HG03469 (cell line): ENCODE measurements around the gene PCDHB11.
"Not testable (repeated sequence)": the region's sequence is repeated elsewhere in the genome, so short reads cannot be mapped to it uniquely, and the experiment has no call there.

Source experiments
- ATAC-seq: cut with Tn5 transposase; IDR thresholded peaks from one replicate; pipeline ENCODE4 v1.9.1; 2021; ENCODE audit warnings: mild to moderate bottlenecking, moderate library complexity, moderate number of reproducible peaks; ENCODE audit not compliant: unreplicated experiment

The PCDHB11 gene

GRCh38 chr5:141199359-141200235 lies at the start of gene PCDHB11:
PCDHB11 (plus strand) TSS chr5:141199627; CDS start chr5:141199775, 148 bp downstream.
- ATAC-seq: no peak

- ATAC-seq: no peak
Observed at GRCh38 chr5:141149812-141150211, 49.6 kb upstream of the PCDHB11 start, which contains the start of gene PCDHB6. PCDHB6 (plus strand) TSS chr5:141150057; CDS start chr5:141150258, 201 bp downstream.

- no peak for ATAC-seq
Observed at GRCh38 chr5:141150224-141150992, 49.0 kb upstream of the PCDHB11 start.

GRCh38 chr5:141150993-141151325 lies 48.5 kb upstream of the PCDHB11 start:
- ATAC-seq: no peak

- ATAC-seq: not testable (repeated sequence)
Observed at GRCh38 chr5:141151632-141152031, 47.8 kb upstream of the PCDHB11 start.

- not testable (repeated sequence) for ATAC-seq
Observed at GRCh38 chr5:141152096-141152495, 47.3 kb upstream of the PCDHB11 start.

GRCh38 chr5:141155540-141156374 lies 43.7 kb upstream of the PCDHB11 start:
- no peak for ATAC-seq

GRCh38 chr5:141157356-141157755 lies 42.1 kb upstream of the PCDHB11 start:
- ATAC-seq: not testable (repeated sequence)

- not testable (repeated sequence) for ATAC-seq
Observed at GRCh38 chr5:141157901-141158300, 41.5 kb upstream of the PCDHB11 start.

- ATAC-seq: no peak
Observed at GRCh38 chr5:141172381-141173204, 26.8 kb upstream of the PCDHB11 start, which contains the start of gene PCDHB7. PCDHB7 (plus strand) TSS chr5:141172644; CDS start chr5:141172836, 192 bp downstream.

GRCh38 chr5:141174291-141175104 lies 24.9 kb upstream of the PCDHB11 start:
- ATAC-seq: not testable (repeated sequence)

- no peak for ATAC-seq
Observed at GRCh38 chr5:141175933-141176332, 23.5 kb upstream of the PCDHB11 start.

- ATAC-seq: not testable (repeated sequence)
Observed at GRCh38 chr5:141177577-141178191, 21.7 kb upstream of the PCDHB11 start, which contains the start of gene PCDHB8. PCDHB8 (plus strand) TSS chr5:141177790; CDS start chr5:141178035, 245 bp downstream.

- ATAC-seq: not testable (repeated sequence)
Observed at GRCh38 chr5:141179371-141179770, 20.1 kb upstream of the PCDHB11 start.

- ATAC-seq: not testable (repeated sequence)
Observed at GRCh38 chr5:141179876-141180275, 19.6 kb upstream of the PCDHB11 start.

GRCh38 chr5:141180313-141180712 lies 19.1 kb upstream of the PCDHB11 start:
- no peak for ATAC-seq

GRCh38 chr5:141182248-141182647 lies 17.2 kb upstream of the PCDHB11 start, which contains the start of gene PCDHB16:
PCDHB16 (plus strand) TSS chr5:141182387; CDS start chr5:141182560, 173 bp downstream.
- ATAC-seq: no peak
